Esophagus mucosa (tissue), 1 donor: ENCODE results near the gene ATP5ME. TPM values are rescaled to one million over a fixed set of nuclear protein-coding genes. Genes with fewer than 3 reads are reported as not detected.
"Not testable (repeated sequence)": the region's sequence is repeated elsewhere in the genome, so short reads cannot be mapped to it uniquely, and the experiment has no call there.

Experiments
- ATAC-seq: fragments of 200-7000 bp; cut with Tn5 transposase; one replicate; pipeline ENCODE4 v1.9.1; 2020
- total RNA-seq: library from RNA; stranded (reverse); gene quantifications from one replicate; pipeline ENCODE4 v1.2.4, GENCODE V29; 2023
- donor health status: DM: yes; HTN: yes; CAD: no.

Gene ATP5ME
- total RNA-seq, 1 donor from 2014 or later = 344 TPM

- ATAC-seq = no peak
Measured at GRCh38 chr4:683247-683897, 9.3 kb upstream of the ATP5ME start.

GRCh38 chr4:682490-683172, 8.6 kb upstream of the ATP5ME start:
- peak; percentile 5 for ATAC-seq

GRCh38 chr4:681736-682451, 7.8 kb upstream of the ATP5ME start:
- peak; percentile 55 for ATAC-seq

- ATAC-seq = peak; percentile 2
Measured at GRCh38 chr4:680928-681645, 7.0 kb upstream of the ATP5ME start.

GRCh38 chr4:680551-680927, 6.5 kb upstream of the ATP5ME start:
- no peak for ATAC-seq

GRCh38 chr4:680091-680490, 6.0 kb upstream of the ATP5ME start:
- no peak for ATAC-seq

GRCh38 chr4:679629-680028, 5.6 kb upstream of the ATP5ME start:
- ATAC-seq = no peak

- no peak for ATAC-seq
Measured at GRCh38 chr4:679104-679481, 5.0 kb upstream of the ATP5ME start.

GRCh38 chr4:678331-679103, 4.4 kb upstream of the ATP5ME start:
- ATAC-seq = no peak

GRCh38 chr4:677431-678293, 3.6 kb upstream of the ATP5ME start:
- peak; percentile 51 for ATAC-seq

GRCh38 chr4:676871-677235, 2.8 kb upstream of the ATP5ME start:
- no peak for ATAC-seq

- ATAC-seq = no peak
Measured at GRCh38 chr4:675980-676870, 2.1 kb upstream of the ATP5ME start.

GRCh38 chr4:675036-675882, 1.2 kb upstream of the ATP5ME start:
- peak; percentile 1 for ATAC-seq

- ATAC-seq = peak; percentile 37
Measured at GRCh38 chr4:673349-674091, 556 bp downstream of the ATP5ME start.

GRCh38 chr4:671769-672168, 2.3 kb downstream of the ATP5ME start:
- no peak for ATAC-seq

GRCh38 chr4:669806-670559, 4.1 kb downstream of the ATP5ME start:
- not testable (repeated sequence) for ATAC-seq

- not testable (repeated sequence) for ATAC-seq
Measured at GRCh38 chr4:668219-668618, 5.9 kb downstream of the ATP5ME start.

GRCh38 chr4:667545-667925, 6.5 kb downstream of the ATP5ME start:
- ATAC-seq = no peak
